HG02623 (cell line): ENCODE measurements around the gene NUP93.
"Not testable (repeated sequence)": the region's sequence is repeated elsewhere in the genome, so short reads cannot be mapped to it uniquely, and the experiment has no call there.

Source experiments
- ATAC-seq: cut with Tn5 transposase; IDR thresholded peaks from one replicate; pipeline ENCODE4 v1.9.1; 2021; ENCODE audit warnings: moderate library complexity; ENCODE audit not compliant: unreplicated experiment

The NUP93 gene

GRCh38 chr16:56774016-56774680 lies 44.2 kb downstream of the NUP93 start:
- no peak for ATAC-seq

- no peak for ATAC-seq
These were observed 45.2 kb downstream of the NUP93 start for GRCh38 chr16:56775162-56775561.

GRCh38 chr16:56776562-56776961 lies 46.6 kb downstream of the NUP93 start:
- no peak for ATAC-seq

- no peak for ATAC-seq
These were observed 47.1 kb downstream of the NUP93 start for GRCh38 chr16:56777001-56777400.

- ATAC-seq, result no peak
These were observed 47.6 kb downstream of the NUP93 start for GRCh38 chr16:56777482-56777881.

- no peak for ATAC-seq
These were observed 50.0 kb downstream of the NUP93 start for GRCh38 chr16:56779906-56780305.

- ATAC-seq, result no peak
These were observed 50.7 kb downstream of the NUP93 start for GRCh38 chr16:56780646-56781045.

GRCh38 chr16:56781528-56781961 lies 51.6 kb downstream of the NUP93 start:
- ATAC-seq, result no peak

- no peak for ATAC-seq
These were observed 53.4 kb downstream of the NUP93 start for GRCh38 chr16:56783344-56783743.

GRCh38 chr16:56785317-56785716 lies 55.4 kb downstream of the NUP93 start:
- no peak for ATAC-seq

GRCh38 chr16:56787167-56787566 lies 57.2 kb downstream of the NUP93 start:
- ATAC-seq, result no peak

GRCh38 chr16:56788435-56788834 lies 58.5 kb downstream of the NUP93 start:
- ATAC-seq, result no peak

- ATAC-seq, result no peak
These were observed 59.4 kb downstream of the NUP93 start for GRCh38 chr16:56789360-56789759.

- ATAC-seq, result no peak
These were observed 63.0 kb downstream of the NUP93 start for GRCh38 chr16:56792967-56793366.

GRCh38 chr16:56793492-56793891 lies 63.6 kb downstream of the NUP93 start:
- no peak for ATAC-seq

GRCh38 chr16:56795011-56795410 lies 65.1 kb downstream of the NUP93 start:
- ATAC-seq, result no peak

- not testable (repeated sequence) for ATAC-seq
These were observed 67.1 kb downstream of the NUP93 start for GRCh38 chr16:56797038-56797437.

- ATAC-seq, result no peak
These were observed 67.9 kb downstream of the NUP93 start for GRCh38 chr16:56797861-56798260.

GRCh38 chr16:56798955-56799354 lies 69.0 kb downstream of the NUP93 start:
- no peak for ATAC-seq

- no peak for ATAC-seq
These were observed 70.4 kb downstream of the NUP93 start for GRCh38 chr16:56800355-56800754.

- no peak for ATAC-seq
These were observed 71.8 kb downstream of the NUP93 start for GRCh38 chr16:56801762-56802161.

- ATAC-seq, result no peak
These were observed 77.2 kb downstream of the NUP93 start for GRCh38 chr16:56807011-56807675.

GRCh38 chr16:56807676-56808067 lies 77.7 kb downstream of the NUP93 start:
- ATAC-seq, result not testable (repeated sequence)
